Muscle layer of colon (tissue), 2 donors: ENCODE results near the gene SLC5A9.

Experiments used
- H3K27ac ChIP-seq: one replicate; pipeline ENCODE4 v1.7.0; 2013; ENCODE audit warnings: low read depth, mild to moderate bottlenecking, low read length, moderate library complexity
- H3K27me3 ChIP-seq, 2 donors: one replicate each; pipeline ENCODE4 v1.7.0; 2013; ENCODE audit warnings: low read length in 2 of 2, mild to moderate bottlenecking in 2 of 2; ENCODE audit not compliant: insufficient read depth in 2 of 2, control insufficient read depth in 1 of 2
- H3K36me3 ChIP-seq: one replicate; pipeline ENCODE4 v1.7.0; 2013; ENCODE audit warnings: mild to moderate bottlenecking, low read length; ENCODE audit not compliant: insufficient read depth
- H3K4me1 ChIP-seq: one replicate; pipeline ENCODE4 v1.7.0; 2013; ENCODE audit warnings: mild to moderate bottlenecking, low read length; ENCODE audit not compliant: insufficient read depth
- H3K4me3 ChIP-seq, 2 donors: one replicate each; pipeline ENCODE4 v1.7.0; 2013; ENCODE audit warnings: low read length in 2 of 2, low read depth in 1 of 2, mild to moderate bottlenecking in 1 of 2, moderate library complexity in 1 of 2
- H3K9ac ChIP-seq: one replicate; pipeline ENCODE4 v1.7.0; 2013; ENCODE audit warnings: low read length
- H3K9me3 ChIP-seq: one replicate; pipeline ENCODE4 v1.7.0; 2013; ENCODE audit warnings: mild to moderate bottlenecking, low read length
- donor health status: abdominal sarcoma.
- donor health status: Adenocarcinoma of cecum.

Gene SLC5A9

GRCh38 chr1:48227165-48228013 is 4.9 kb downstream of the SLC5A9 start:
- Histone ChIP-seq H3K4me3 (no peak overlapping the region), H3K36me3 (no peaks in the 10 kb centered on the region)

GRCh38 chr1:48228156-48228555 is 5.6 kb downstream of the SLC5A9 start:
- no peaks in the 10 kb centered on the region for H3K36me3 ChIP-seq
- H3K4me3 ChIP-seq = no peak overlapping the region
- no peaks in the 10 kb centered on the region for H3K9me3 ChIP-seq
- no peak overlapping the region for H3K27ac ChIP-seq
- H3K4me1 ChIP-seq = no peaks in the 10 kb centered on the region
- no peaks in the 10 kb centered on the region for H3K27me3 ChIP-seq
- no peak overlapping the region for H3K9ac ChIP-seq

More at GRCh38 chr1:48227165-48228013, 4.9 kb downstream of the SLC5A9 start:
- Histone ChIP-seq H3K27ac (no peak overlapping the region), H3K4me1 (no peaks in the 10 kb centered on the region), H3K9ac (no peak overlapping the region), H3K27me3 (no peaks in the 10 kb centered on the region), H3K9me3 (no peaks in the 10 kb centered on the region)

- H3K36me3 ChIP-seq = no peaks in the 10 kb centered on the region
- H3K9ac ChIP-seq = no peak overlapping the region
- no peaks in the 10 kb centered on the region for H3K9me3 ChIP-seq
- H3K27me3 ChIP-seq = no peaks in the 10 kb centered on the region
- H3K4me3 ChIP-seq = no peak overlapping the region
- no peaks in the 10 kb centered on the region for H3K4me1 ChIP-seq
- no peak overlapping the region for H3K27ac ChIP-seq
These were observed 6.8 kb downstream of the SLC5A9 start for GRCh38 chr1:48229317-48229716.

- Histone ChIP-seq H3K27me3 (no peaks in the 10 kb centered on the region), H3K36me3 (no peaks in the 10 kb centered on the region), H3K27ac (no peak overlapping the region), H3K9me3 (no peaks in the 10 kb centered on the region), H3K4me3 (no peak overlapping the region), H3K4me1 (no peaks in the 10 kb centered on the region), H3K9ac (no peak overlapping the region)
These were observed 7.7 kb downstream of the SLC5A9 start for GRCh38 chr1:48230236-48230635.

- H3K36me3 ChIP-seq = no peaks in the 10 kb centered on the region
- H3K9me3 ChIP-seq = no peaks in the 10 kb centered on the region
- H3K27ac ChIP-seq = no peak overlapping the region
- no peak overlapping the region for H3K9ac ChIP-seq
- no peak overlapping the region for H3K4me3 ChIP-seq
- no peaks in the 10 kb centered on the region for H3K4me1 ChIP-seq
- no peaks in the 10 kb centered on the region for H3K27me3 ChIP-seq
These were observed 10.2 kb downstream of the SLC5A9 start for GRCh38 chr1:48232722-48233121.

GRCh38 chr1:48233666-48234485 is 11.4 kb downstream of the SLC5A9 start:
- Histone ChIP-seq H3K9ac (no peak overlapping the region), H3K9me3 (no peaks in the 10 kb centered on the region), H3K27me3 (no peaks in the 10 kb centered on the region), H3K36me3 (no peaks in the 10 kb centered on the region), H3K27ac (no peak overlapping the region), H3K4me1 (no peaks in the 10 kb centered on the region), H3K4me3 (no peak overlapping the region)

- no peaks in the 10 kb centered on the region for H3K27me3 ChIP-seq
- no peak overlapping the region for H3K9ac ChIP-seq
- no peaks in the 10 kb centered on the region for H3K36me3 ChIP-seq
- no peaks in the 10 kb centered on the region for H3K9me3 ChIP-seq
- H3K27ac ChIP-seq = no peak overlapping the region
- H3K4me3 ChIP-seq = no peak overlapping the region
- no peaks in the 10 kb centered on the region for H3K4me1 ChIP-seq
These were observed 13.1 kb downstream of the SLC5A9 start for GRCh38 chr1:48235652-48236051.

- Histone ChIP-seq H3K9ac (no peak overlapping the region), H3K4me1 (no peaks in the 10 kb centered on the region), H3K27me3 (no peaks in the 10 kb centered on the region), H3K9me3 (no peaks in the 10 kb centered on the region), H3K27ac (no peak overlapping the region), H3K4me3 (no peak overlapping the region), H3K36me3 (no peaks in the 10 kb centered on the region)
These were observed 14.4 kb downstream of the SLC5A9 start for GRCh38 chr1:48236716-48237470.

- Histone ChIP-seq H3K9me3 (no peaks in the 10 kb centered on the region), H3K27ac (no peak overlapping the region), H3K4me1 (no peaks in the 10 kb centered on the region), H3K36me3 (no peaks in the 10 kb centered on the region), H3K27me3 (no peaks in the 10 kb centered on the region), H3K9ac (no peak overlapping the region), H3K4me3 (no peak overlapping the region)
These were observed 19.7 kb downstream of the SLC5A9 start for GRCh38 chr1:48242141-48242736.

GRCh38 chr1:48245106-48245505 is 22.6 kb downstream of the SLC5A9 start:
- H3K4me3 ChIP-seq = no peak overlapping the region
- H3K27ac ChIP-seq = no peak overlapping the region
- H3K9ac ChIP-seq = no peak overlapping the region
- H3K9me3 ChIP-seq = no peaks in the 10 kb centered on the region
- no peaks in the 10 kb centered on the region for H3K27me3 ChIP-seq
- H3K4me1 ChIP-seq = no peaks in the 10 kb centered on the region
- no peaks in the 10 kb centered on the region for H3K36me3 ChIP-seq

- no peaks in the 10 kb centered on the region for H3K9me3 ChIP-seq
- no peaks in the 10 kb centered on the region for H3K27me3 ChIP-seq
- no peaks in the 10 kb centered on the region for H3K4me1 ChIP-seq
- no peaks in the 10 kb centered on the region for H3K36me3 ChIP-seq
- no peak overlapping the region for H3K27ac ChIP-seq
- no peak overlapping the region for H3K4me3 ChIP-seq
- no peak overlapping the region for H3K9ac ChIP-seq
These were observed 24.2 kb downstream of the SLC5A9 start for GRCh38 chr1:48246727-48247126.
